Measurements from ENCODE around the gene TAL1.

The TAL1 gene

DNA sequence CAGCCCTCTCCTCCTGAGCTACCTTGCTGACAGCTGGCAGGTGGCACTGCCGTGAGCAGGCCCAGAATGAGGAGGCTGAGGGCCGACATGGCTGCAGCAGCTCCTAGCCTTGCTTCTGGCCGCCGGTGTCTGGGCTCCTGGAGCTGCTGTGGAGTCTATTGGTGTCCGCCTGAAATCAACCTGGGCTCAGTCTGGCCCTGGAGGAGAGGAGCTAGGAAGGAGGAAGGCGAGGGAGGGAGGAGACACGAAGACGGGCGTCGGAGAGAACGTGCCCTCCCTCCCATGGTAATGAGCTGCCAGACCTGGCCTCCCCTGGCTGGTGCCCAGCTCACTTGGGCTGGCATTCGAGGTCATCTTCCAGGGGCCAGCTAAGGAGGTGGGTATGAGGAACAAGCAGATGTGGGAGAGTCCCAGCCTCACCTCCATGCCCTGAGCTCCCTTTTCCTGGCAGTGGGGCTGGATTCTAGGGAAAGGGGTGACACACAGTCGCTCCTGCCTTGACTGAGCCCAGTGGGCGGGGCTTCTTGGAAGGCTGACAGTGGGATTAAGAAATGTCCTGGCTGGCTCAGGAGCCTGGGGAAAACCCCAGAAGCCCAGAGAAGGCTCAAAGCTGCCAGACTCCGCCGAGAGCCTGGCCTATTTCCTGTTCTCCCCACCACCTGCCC is 42.0 kb downstream of the TAL1 start, which contains the start of gene PDZK1IP1:
Gene PDZK1IP1 (minus strand): TSS at position 193 of the 665 bp plus-strand sequence. CDS start 104 bp downstream, at position 89.
- no peak within 1 kb of the TSS for H3K9ac ChIP-seq (ENCODE audit: low read depth, low read length)
- peaks cover 63% of the 10 kb centered on the region for H3K27me3 ChIP-seq (ENCODE audit: control insufficient read depth, insufficient read depth, low read length)
- H3K9me3 ChIP-seq (ENCODE audit: control insufficient read depth, insufficient read depth, low read length), result no peaks in the 10 kb centered on the region
- no peaks in the 10 kb centered on the region for H3K36me3 ChIP-seq (ENCODE audit: control insufficient read depth, insufficient read depth, low read length)
- H3K4me1 ChIP-seq (ENCODE audit: control insufficient read depth, insufficient read depth, low read length), result peaks cover 6% of the 10 kb centered on the region
- H3K4me3 ChIP-seq (ENCODE audit: low read depth, low read length), result no peak within 1 kb of the TSS

DNA sequence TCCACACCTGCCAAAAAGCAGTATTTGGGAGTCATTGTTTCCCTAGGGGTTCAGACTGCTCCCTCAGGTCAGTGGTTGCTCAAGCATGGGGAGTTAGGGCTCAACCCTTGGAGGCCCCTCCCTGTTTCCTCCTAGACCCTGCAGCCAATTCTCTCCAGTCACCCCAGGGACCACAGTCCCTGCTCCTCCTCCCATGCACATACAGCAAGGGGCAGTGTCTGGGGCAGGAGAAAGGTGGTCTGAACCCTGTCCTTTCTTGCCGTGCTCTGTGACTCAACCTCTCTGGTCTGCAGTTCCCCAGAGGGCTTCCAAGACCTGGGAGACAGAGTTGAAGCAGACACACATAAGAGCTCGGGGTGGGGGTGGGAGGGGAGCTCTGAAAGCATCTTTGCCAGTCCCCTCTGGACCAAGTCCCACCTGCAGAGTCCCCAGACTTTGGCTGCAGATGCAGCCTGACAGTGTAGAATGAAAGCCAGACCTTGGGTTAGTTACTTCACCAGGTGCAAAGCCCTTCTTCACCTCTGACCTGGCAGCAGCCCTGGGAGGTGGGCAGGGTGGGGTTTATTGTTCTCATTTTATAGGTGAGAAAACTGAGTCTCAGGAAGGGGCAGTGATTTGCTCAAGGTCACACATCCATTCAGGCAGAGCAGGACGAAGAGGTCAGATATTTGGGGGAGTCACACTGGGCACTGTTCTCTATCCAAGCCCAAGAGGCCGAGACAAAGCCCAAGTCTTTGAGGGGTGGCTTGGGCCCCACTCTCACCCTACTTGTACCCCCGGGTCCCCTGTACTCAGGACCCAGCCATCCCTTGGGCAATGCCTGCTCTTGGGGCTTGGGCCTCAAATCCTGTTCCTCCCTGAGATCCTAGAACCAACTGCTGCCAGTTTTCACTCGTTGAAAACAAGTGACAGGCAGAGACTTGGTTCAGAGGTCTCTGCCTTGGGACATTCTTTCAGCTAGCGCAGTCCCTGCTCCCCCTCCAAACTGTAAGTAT is 42.9 kb downstream of the TAL1 start:
- Histone ChIP-seq H3K9me3 (ENCODE audit: control insufficient read depth, insufficient read depth, low read length) (no peaks in the 10 kb centered on the region), H3K9ac (ENCODE audit: low read depth, low read length) (no peak overlapping the region), H3K4me1 (ENCODE audit: control insufficient read depth, insufficient read depth, low read length) (peaks cover 6% of the 10 kb centered on the region), H3K36me3 (ENCODE audit: control insufficient read depth, insufficient read depth, low read length) (no peaks in the 10 kb centered on the region), H3K4me3 (ENCODE audit: low read depth, low read length) (no peak overlapping the region), H3K27me3 (ENCODE audit: control insufficient read depth, insufficient read depth, low read length) (peaks cover 54% of the 10 kb centered on the region)

DNA sequence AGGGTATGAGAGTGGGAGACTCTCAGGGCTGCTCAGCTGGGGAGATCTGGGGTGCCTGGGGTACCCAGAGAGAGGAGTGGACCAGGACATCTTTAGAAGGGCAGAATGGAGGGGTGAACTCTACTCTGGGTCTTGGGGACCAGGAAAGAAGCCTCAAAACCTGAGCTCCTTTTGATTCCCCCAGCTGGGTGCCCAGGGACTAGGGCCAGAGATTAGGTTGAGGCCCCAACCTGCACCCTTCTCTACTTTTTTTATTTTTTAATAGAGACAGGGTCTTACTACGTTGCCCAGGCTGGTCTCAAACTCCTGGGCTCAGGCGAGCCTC is 44.1 kb downstream of the TAL1 start:
- H3K36me3 ChIP-seq (ENCODE audit: control insufficient read depth, insufficient read depth, low read length), result no peaks in the 10 kb centered on the region
- peaks cover 51% of the 10 kb centered on the region for H3K27me3 ChIP-seq (ENCODE audit: control insufficient read depth, insufficient read depth, low read length)
- H3K4me3 ChIP-seq (ENCODE audit: low read depth, low read length), result no peak overlapping the region
- H3K9ac ChIP-seq (ENCODE audit: low read depth, low read length), result no peak overlapping the region
- no peaks in the 10 kb centered on the region for H3K9me3 ChIP-seq (ENCODE audit: control insufficient read depth, insufficient read depth, low read length)
- peaks cover 6% of the 10 kb centered on the region for H3K4me1 ChIP-seq (ENCODE audit: control insufficient read depth, insufficient read depth, low read length)

DNA sequence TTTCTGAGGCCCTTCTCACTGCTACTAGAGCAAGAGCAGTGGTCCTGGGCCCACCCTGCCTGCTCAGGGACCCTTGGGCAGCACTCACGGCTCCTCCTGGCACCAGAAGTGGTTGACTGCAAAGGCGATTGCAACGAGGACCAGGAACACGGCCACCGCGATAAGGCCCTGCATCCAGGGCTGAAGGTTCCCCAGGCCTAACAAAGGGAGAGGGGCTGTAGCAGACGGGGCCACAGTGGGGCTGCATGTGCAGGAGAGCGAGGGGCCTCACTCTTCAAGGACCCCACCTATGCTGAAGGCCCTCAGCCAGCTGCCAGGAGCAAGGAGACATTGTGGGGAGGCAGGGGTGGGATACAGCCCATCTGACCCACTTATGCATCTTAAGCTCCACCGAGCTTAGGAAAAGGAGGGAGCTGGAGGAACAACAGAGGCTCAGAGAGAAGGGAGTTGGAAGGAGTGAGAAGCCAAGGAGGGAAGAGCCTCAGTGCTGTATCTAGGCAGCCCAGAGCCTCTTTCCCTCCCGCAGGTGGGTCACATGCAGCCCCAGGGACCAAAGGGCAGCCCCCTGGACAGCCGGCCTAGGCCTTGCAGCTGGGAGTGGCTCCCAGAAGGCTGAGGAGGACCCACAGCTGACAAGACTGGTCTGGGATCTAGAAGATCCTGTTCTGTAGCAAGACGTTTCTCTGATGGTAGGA is 44.6 kb downstream of the TAL1 start:
- H3K36me3 ChIP-seq (ENCODE audit: control insufficient read depth, insufficient read depth, low read length), result no peaks in the 10 kb centered on the region
- H3K27me3 ChIP-seq (ENCODE audit: control insufficient read depth, insufficient read depth, low read length), result peaks cover 52% of the 10 kb centered on the region
- H3K9me3 ChIP-seq (ENCODE audit: control insufficient read depth, insufficient read depth, low read length), result no peaks in the 10 kb centered on the region
- no peak overlapping the region for H3K9ac ChIP-seq (ENCODE audit: low read depth, low read length)
- no peak overlapping the region for H3K4me3 ChIP-seq (ENCODE audit: low read depth, low read length)
- peaks cover 1% of the 10 kb centered on the region for H3K4me1 ChIP-seq (ENCODE audit: control insufficient read depth, insufficient read depth, low read length)

DNA sequence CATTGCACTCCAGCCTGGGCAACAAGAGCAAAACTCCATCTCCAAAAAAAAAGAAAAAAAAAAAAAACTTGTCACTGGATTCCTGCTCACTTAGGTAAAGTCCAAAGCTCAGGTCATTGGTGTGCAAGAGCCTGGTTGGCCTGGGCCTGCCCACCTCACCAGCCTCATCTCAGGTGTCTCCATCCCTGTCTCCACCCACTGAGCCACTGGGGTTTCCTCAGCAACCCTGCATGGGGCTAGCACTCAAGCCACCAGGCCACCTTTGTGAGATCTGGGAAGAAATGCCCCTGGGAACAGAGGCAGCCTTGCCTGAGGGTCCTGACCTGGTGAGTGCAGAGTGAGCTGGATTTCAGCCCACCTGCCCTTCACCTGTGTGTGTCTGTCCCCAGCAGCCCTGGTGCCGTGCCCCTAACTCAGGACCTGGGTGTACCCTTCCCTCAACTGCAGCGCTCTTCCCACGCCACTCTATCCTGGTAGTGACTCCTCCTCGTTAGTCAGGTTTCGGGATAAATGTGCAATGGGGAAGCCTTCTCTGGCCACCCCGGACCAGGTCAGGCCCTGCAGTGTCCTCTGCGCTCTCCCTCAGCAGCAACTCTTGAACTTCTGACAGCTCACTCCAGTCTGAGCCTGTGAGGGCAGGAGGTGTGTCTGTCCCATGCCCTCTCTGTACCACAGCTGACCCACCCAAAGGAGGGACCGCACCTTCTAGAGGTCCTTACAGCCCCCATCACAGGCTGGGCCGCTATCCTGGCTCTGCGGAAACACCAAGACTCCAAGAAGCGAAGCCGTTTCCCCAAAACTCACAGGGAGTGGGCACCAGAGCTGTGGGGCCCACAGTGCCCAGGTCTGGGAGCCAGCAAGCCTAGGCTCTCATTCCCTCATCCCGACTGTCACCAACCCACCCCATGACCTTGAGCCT is 45.5 kb downstream of the TAL1 start:
- Histone ChIP-seq H3K36me3 (ENCODE audit: control insufficient read depth, insufficient read depth, low read length) (no peaks in the 10 kb centered on the region), H3K4me1 (ENCODE audit: control insufficient read depth, insufficient read depth, low read length) (no peaks in the 10 kb centered on the region), H3K27me3 (ENCODE audit: control insufficient read depth, insufficient read depth, low read length) (peaks cover 47% of the 10 kb centered on the region), H3K9me3 (ENCODE audit: control insufficient read depth, insufficient read depth, low read length) (no peaks in the 10 kb centered on the region), H3K4me3 (ENCODE audit: low read depth, low read length) (no peak overlapping the region), H3K9ac (ENCODE audit: low read depth, low read length) (no peak overlapping the region)

GRCh38 chr1:47184822-47185677 is 47.0 kb downstream of the TAL1 start:
- Histone ChIP-seq H3K9ac (ENCODE audit: low read depth, low read length) (no peak overlapping the region), H3K9me3 (ENCODE audit: control insufficient read depth, insufficient read depth, low read length) (no peaks in the 10 kb centered on the region), H3K27me3 (ENCODE audit: control insufficient read depth, insufficient read depth, low read length) (peaks cover 47% of the 10 kb centered on the region), H3K36me3 (ENCODE audit: control insufficient read depth, insufficient read depth, low read length) (no peaks in the 10 kb centered on the region), H3K4me1 (ENCODE audit: control insufficient read depth, insufficient read depth, low read length) (no peaks in the 10 kb centered on the region), H3K4me3 (ENCODE audit: low read depth, low read length) (no peak overlapping the region)

DNA sequence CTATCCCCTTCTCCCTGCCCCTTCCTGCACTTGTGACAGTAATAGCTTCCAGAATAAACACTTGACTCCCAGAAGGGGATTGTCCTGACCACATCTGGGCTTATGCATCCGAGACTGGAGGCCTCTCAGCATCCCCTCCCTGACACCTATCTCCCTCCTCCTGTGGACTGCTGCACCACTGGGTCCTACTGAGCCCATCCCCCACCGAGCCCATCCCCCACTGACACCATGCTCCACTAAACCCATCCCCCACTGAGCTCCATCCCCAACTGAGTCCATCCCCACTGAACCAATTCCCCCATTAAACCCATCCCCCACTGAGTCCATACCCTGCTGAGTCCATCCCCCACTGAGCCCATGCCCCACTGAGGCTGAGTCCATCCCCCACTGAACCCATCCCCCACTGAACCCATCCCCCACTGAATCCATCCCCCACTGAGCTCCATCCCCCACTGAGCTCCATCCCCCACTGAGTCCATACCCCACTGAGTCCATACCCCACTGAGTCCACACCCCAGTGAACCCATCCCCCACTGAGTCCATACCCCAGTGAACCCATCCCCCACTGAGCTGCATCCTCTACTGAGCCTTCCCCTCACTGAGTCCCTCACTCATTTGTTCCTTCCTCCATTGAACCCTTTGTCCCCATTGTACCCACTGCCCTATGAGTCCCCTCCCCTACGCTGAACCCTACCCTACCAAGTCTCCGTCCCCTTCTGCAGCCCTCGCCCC is 47.8 kb downstream of the TAL1 start:
- H3K4me3 ChIP-seq (ENCODE audit: low read depth, low read length), result no peak overlapping the region
- no peaks in the 10 kb centered on the region for H3K36me3 ChIP-seq (ENCODE audit: control insufficient read depth, insufficient read depth, low read length)
- no peaks in the 10 kb centered on the region for H3K9me3 ChIP-seq (ENCODE audit: control insufficient read depth, insufficient read depth, low read length)
- H3K9ac ChIP-seq (ENCODE audit: low read depth, low read length), result no peak overlapping the region
- H3K27me3 ChIP-seq (ENCODE audit: control insufficient read depth, insufficient read depth, low read length), result peaks cover 49% of the 10 kb centered on the region
- H3K4me1 ChIP-seq (ENCODE audit: control insufficient read depth, insufficient read depth, low read length), result no peaks in the 10 kb centered on the region

DNA sequence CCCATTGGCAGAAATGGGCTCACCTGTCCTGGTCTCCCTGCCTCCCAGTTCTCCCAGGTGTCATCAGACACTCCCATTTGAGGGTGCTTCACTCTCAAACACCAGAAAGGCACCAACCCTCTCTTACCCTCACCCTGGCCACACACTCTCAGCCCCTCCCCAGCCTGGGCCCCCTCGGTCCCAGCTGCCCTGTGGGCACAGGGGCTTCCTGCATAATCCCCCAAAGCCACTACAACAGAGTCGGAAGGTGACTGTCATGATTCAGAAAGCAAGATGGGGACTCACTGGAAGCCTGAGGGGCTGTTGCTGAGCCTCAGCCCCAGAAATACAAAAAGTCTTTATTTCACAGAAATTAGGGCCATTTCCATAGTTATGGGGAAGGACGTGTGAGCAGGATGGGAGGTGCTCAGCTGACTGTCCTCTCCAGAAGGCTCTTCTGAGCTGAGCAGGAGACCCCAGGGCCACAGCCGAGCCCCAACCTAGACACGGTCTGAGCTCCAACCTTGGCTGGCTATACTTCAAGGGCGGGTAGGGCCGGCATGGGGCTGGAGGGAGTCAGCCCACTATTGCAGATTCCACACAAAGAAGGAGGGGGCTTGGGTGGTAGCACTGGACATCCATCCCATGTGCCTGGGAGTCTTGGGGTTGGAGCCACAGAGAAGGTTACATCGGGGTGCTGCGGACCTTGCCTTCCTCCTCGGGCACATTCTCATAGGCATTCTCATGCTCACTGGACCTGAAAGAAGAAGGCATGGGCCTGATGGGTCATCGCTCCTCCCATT is 48.5 kb downstream of the TAL1 start:
- Histone ChIP-seq H3K27me3 (ENCODE audit: control insufficient read depth, insufficient read depth, low read length) (peaks cover 45% of the 10 kb centered on the region), H3K9me3 (ENCODE audit: control insufficient read depth, insufficient read depth, low read length) (no peaks in the 10 kb centered on the region), H3K4me1 (ENCODE audit: control insufficient read depth, insufficient read depth, low read length) (peaks cover 3% of the 10 kb centered on the region), H3K9ac (ENCODE audit: low read depth, low read length) (no peak overlapping the region), H3K36me3 (ENCODE audit: control insufficient read depth, insufficient read depth, low read length) (no peaks in the 10 kb centered on the region), H3K4me3 (ENCODE audit: low read depth, low read length) (no peak overlapping the region)

DNA sequence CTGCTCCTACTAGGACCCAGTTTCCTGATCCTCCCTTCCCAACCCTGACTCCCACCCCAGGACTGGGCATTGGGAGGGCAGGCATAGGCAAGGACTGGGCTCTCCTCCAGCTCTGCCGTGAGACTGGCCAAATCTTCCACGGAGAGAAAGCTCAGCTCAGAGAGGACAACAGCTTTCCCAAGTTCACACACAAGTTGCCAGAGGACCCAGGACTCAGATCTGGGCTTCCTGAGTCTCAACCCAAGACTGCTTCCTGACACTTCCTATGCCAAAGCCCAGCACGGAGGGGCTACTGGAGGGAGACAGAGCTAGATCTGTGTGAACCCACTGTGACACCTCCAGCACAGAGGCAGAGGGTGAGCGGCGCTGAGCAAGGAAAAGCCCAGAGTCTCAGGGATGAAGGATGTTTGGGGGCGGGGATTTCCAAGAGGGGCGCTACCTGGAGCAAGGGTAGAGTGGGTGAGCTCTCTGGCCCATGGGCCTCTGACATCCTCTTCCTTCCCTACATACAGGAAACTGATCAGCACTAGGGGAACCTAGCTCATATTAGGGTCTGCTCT is 49.3 kb downstream of the TAL1 start:
- Histone ChIP-seq H3K4me3 (ENCODE audit: low read depth, low read length) (no peak overlapping the region), H3K27me3 (ENCODE audit: control insufficient read depth, insufficient read depth, low read length) (peaks cover 41% of the 10 kb centered on the region), H3K9ac (ENCODE audit: low read depth, low read length) (no peak overlapping the region), H3K4me1 (ENCODE audit: control insufficient read depth, insufficient read depth, low read length) (peaks cover 4% of the 10 kb centered on the region), H3K9me3 (ENCODE audit: control insufficient read depth, insufficient read depth, low read length) (no peaks in the 10 kb centered on the region), H3K36me3 (ENCODE audit: control insufficient read depth, insufficient read depth, low read length) (no peaks in the 10 kb centered on the region)
